ENCODE data around the gene GREB1.
A peak's percentile ranks its signal among the peaks of the same experiment; 100 is the strongest.

GRCh38 chr2:11582862-11583752, 49.3 kb downstream of the GREB1 start:
- TF ChIP-seq CTCF (conservative IDR thresholded peaks at IDR 0.05; ENCODE audit: low read depth, low read length), result peak; percentile 95
- TF ChIP-seq EZH2 (IDR thresholded peaks at IDR 0.05; ENCODE audit: low read length, unreplicated experiment), result no peak
